Measurements from ENCODE around the gene NDC1.

DNA sequence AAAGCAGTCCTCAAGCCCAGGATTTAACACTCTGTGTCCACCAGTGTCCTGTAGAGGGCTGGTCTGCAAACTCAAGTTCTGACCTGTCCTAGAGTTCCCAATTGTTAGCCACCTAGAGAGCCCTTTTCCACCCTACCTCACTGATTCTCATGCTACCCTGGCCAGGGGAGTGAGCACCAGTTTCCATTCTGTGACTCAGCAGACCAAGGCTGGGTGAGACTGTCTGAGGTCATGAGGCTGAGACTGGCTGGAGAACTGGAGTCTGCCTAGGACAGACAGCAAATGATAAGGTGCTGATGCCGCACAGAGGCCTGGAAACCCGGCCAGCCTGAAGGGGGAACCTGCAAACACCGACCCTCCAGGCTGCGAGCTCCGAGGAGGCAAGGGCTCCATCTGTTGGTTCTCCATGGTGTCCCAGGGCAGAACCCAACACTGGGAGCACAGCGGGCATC lies 112.8 kb downstream of the NDC1 start:
- TF ChIP-seq POLR2A (IDR thresholded peaks at IDR 0.05; ENCODE audit: low read depth, low read length) (no peak), POLR2AphosphoS5 (IDR thresholded peaks at IDR 0.05; ENCODE audit: low read depth, low read length) (no peak)
